GM12875 (cell line): Measurements from ENCODE around the gene KDM5C.

Experiments
- H3K4me3 ChIP-seq: one replicate; pipeline ENCODE4 v1.5.1; 2011; ENCODE audit warnings: low read depth, low read length, control low read depth
- CTCF ChIP-seq: IDR thresholded peaks from 2 replicates; pipeline ENCODE4 v1.5.1; 2011; ENCODE audit warnings: low read depth, mild to moderate bottlenecking, control low read depth, inconsistent platforms, low read length, moderate library complexity, borderline replicate concordance; ENCODE audit not compliant: insufficient read depth

KDM5C gene

GRCh38 chrX:53224860-53225797, at the start of gene KDM5C:
Gene KDM5C, minus strand, starts transcription at chrX:53225207. Its CDS starts 318 bp downstream, at chrX:53224889.
- H3K4me3 ChIP-seq: peak within 1 kb of the TSS; percentile 97
- TF ChIP-seq CTCF: no peak

- no peak for TF ChIP-seq CTCF
- H3K4me3 ChIP-seq: no peak overlapping the region
Measured at GRCh38 chrX:53272808-53273337, 47.9 kb upstream of the KDM5C start.

GRCh38 chrX:53269536-53270107, 44.6 kb upstream of the KDM5C start:
- no peak overlapping the region for H3K4me3 ChIP-seq
- no peak for TF ChIP-seq CTCF

GRCh38 chrX:53268173-53268572, 43.2 kb upstream of the KDM5C start:
- H3K4me3 ChIP-seq: no peak overlapping the region
- TF ChIP-seq CTCF: no peak

GRCh38 chrX:53266914-53267313, 41.9 kb upstream of the KDM5C start:
- no peak for TF ChIP-seq CTCF
- H3K4me3 ChIP-seq: no peak overlapping the region

- TF ChIP-seq CTCF: no peak
- no peak overlapping the region for H3K4me3 ChIP-seq
Measured at GRCh38 chrX:53265771-53266574, 41.0 kb upstream of the KDM5C start.
